IMR-90 (cell line): ENCODE results near the gene MROH2A. TPM values are rescaled to one million over a fixed set of nuclear protein-coding genes. Genes with fewer than 3 reads are reported as not detected.

Source experiments
- ATAC-seq: fragments of 200-7000 bp; cut with Tn5 transposase; 2 replicates; pipeline ENCODE4 v1.9.1; 2020; ENCODE audit warnings: low read depth, mild to moderate bottlenecking, moderate library complexity
- BruUV-seq: library from RNA; stranded (reverse); fragments of 400-500 nt; replicated peaks from 2 replicates; lab custom pipeline; 2021; lab: Mats Ljungman, UMichigan
- CTCF ChIA-PET: fragments of 300-600 bp; formaldehyde crosslinking; extraction: SDS; loops from one replicate; lab custom pipeline; 2021; ENCODE audit warnings: antibody characterized with exemption; lab: Yijun Ruan, JAX
- POLR2A ChIA-PET: fragments of 300-600 bp; sonication (Branson Sonifier 250); formaldehyde crosslinking; loops from one replicate; lab custom pipeline; 2022; ENCODE audit warnings: antibody characterized with exemption; ENCODE audit not compliant: unreplicated experiment; lab: Charles Lee
- DNase-seq: peaks from one replicate; pipeline ENCODE4 v3.0.0; 2013
- H2AFZ ChIP-seq: replicated peaks from 2 replicates; pipeline ENCODE3; 2013; ENCODE audit warnings: low read length, mild to moderate bottlenecking; ENCODE audit not compliant: poor library complexity
- H2AK5ac ChIP-seq: 2 replicates; pipeline ENCODE4 v1.6.1; 2013; ENCODE audit warnings: low read depth, low read length, inconsistent platforms
- H2AK9ac ChIP-seq: replicated peaks from 2 replicates; pipeline ENCODE3; 2013; ENCODE audit warnings: mild to moderate bottlenecking, low read depth, low read length, moderate library complexity; ENCODE audit not compliant: poor library complexity
- H2BK120ac ChIP-seq: 2 replicates; pipeline ENCODE4 v1.6.1; 2013; ENCODE audit warnings: low read depth, low read length, inconsistent platforms
- H2BK15ac ChIP-seq: 3 replicates; pipeline ENCODE4 v1.6.1; 2013; ENCODE audit warnings: low read depth, low read length, inconsistent platforms
- H2BK20ac ChIP-seq: 2 replicates; pipeline ENCODE4 v1.6.1; 2013; ENCODE audit warnings: low read depth, mild to moderate bottlenecking, inconsistent platforms, low read length, moderate library complexity
- H2BK5ac ChIP-seq: 2 replicates; pipeline ENCODE4 v1.6.1; 2013; ENCODE audit warnings: mild to moderate bottlenecking, low read depth, low read length, inconsistent platforms; ENCODE audit not compliant: poor library complexity, severe bottlenecking
- H3K14ac ChIP-seq: replicated peaks from 2 replicates; pipeline ENCODE4 v1.6.1; 2013; ENCODE audit warnings: low read depth, low read length, inconsistent platforms
- H3K18ac ChIP-seq: 2 replicates; pipeline ENCODE4 v1.6.1; 2013; ENCODE audit warnings: low read depth, low read length, control low read depth
- H3K23ac ChIP-seq: 2 replicates; pipeline ENCODE4 v1.6.1; 2013; ENCODE audit warnings: low read depth, low read length, inconsistent platforms
- H3K27ac ChIP-seq: 2 replicates; pipeline ENCODE4 v1.5.1; 2013; ENCODE audit warnings: mild to moderate bottlenecking, control low read depth, low read length; ENCODE audit not compliant: insufficient read depth
- H3K27me3 ChIP-seq: 2 replicates; pipeline ENCODE4 v1.6.1; 2013; ENCODE audit warnings: low read length; ENCODE audit not compliant: control insufficient read depth, insufficient read depth
- H3K36me3 ChIP-seq: 2 replicates; pipeline ENCODE4 v1.6.1; 2013; ENCODE audit warnings: low read length, mixed read lengths; ENCODE audit not compliant: control insufficient read depth, insufficient read depth
- H3K4ac ChIP-seq: 2 replicates; pipeline ENCODE4 v1.6.1; 2013; ENCODE audit warnings: low read depth, low read length, inconsistent platforms
- H3K4me1 ChIP-seq: 2 replicates; pipeline ENCODE4 v1.6.1; 2013; ENCODE audit warnings: low read length, mixed read lengths; ENCODE audit not compliant: control insufficient read depth, insufficient read depth
- H3K4me2 ChIP-seq: 2 replicates; pipeline ENCODE4 v1.6.1; 2013; ENCODE audit warnings: low read depth, mild to moderate bottlenecking, control low read depth, low read length, moderate library complexity
- H3K4me3 ChIP-seq: 2 replicates; pipeline ENCODE4 v1.5.1; 2013; ENCODE audit warnings: low read depth, mild to moderate bottlenecking, control low read depth, low read length, moderate library complexity; ENCODE audit not compliant: insufficient read depth
- H3K56ac ChIP-seq: 2 replicates; pipeline ENCODE4 v1.6.1; 2013; ENCODE audit warnings: low read length, inconsistent platforms; ENCODE audit not compliant: insufficient read depth; ENCODE audit errors: extremely low read depth
- H3K79me1 ChIP-seq, 2 experiments: 2 replicates each; pipeline ENCODE4 v1.6.1; 2013; ENCODE audit warnings: low read length in 2 of 2, inconsistent platforms in 1 of 2, low read depth in 1 of 2
- H3K9ac ChIP-seq: 2 replicates; pipeline ENCODE4 v1.6.1; 2013; ENCODE audit warnings: low read depth, low read length, control low read depth
- H3K9me1 ChIP-seq: 2 replicates; pipeline ENCODE4 v1.6.1; 2013; ENCODE audit warnings: low read length, inconsistent platforms; ENCODE audit not compliant: insufficient read depth
- H3K9me3 ChIP-seq: 2 replicates; pipeline ENCODE4 v1.6.1; 2013; ENCODE audit warnings: low read length; ENCODE audit not compliant: control insufficient read depth, insufficient read depth
- H4K20me1 ChIP-seq: 2 replicates; pipeline ENCODE4 v1.6.1; 2013; ENCODE audit warnings: low read length, inconsistent platforms; ENCODE audit not compliant: insufficient read depth
- H4K5ac ChIP-seq: 2 replicates; pipeline ENCODE4 v1.6.1; 2013; ENCODE audit warnings: mild to moderate bottlenecking, low read depth, low read length, control low read depth
- H4K8ac ChIP-seq, 2 experiments: 2 replicates each; pipeline ENCODE4 v1.6.1; 2013; ENCODE audit warnings: low read depth in 2 of 2, low read length in 2 of 2, control low read depth in 1 of 2, inconsistent platforms in 1 of 2
- H4K91ac ChIP-seq: 2 replicates; pipeline ENCODE4 v1.6.1; 2013; ENCODE audit warnings: low read depth, low read length, inconsistent platforms; ENCODE audit not compliant: insufficient read depth
- CEBPB ChIP-seq: IDR thresholded peaks from 2 replicates; pipeline ENCODE4 v1.6.1; 2012; ENCODE audit warnings: low read depth, low read length, improper control_type of control experiment
- MAFK ChIP-seq: IDR thresholded peaks from 2 replicates; pipeline ENCODE4 v1.6.1; 2012; ENCODE audit warnings: low read depth, low read length, improper control_type of control experiment
- WGBS, 2 experiments: methylation state at CpG; one replicate each; pipeline versions ENCODE4 v1.1.5 to v1.1.7; 2013; ENCODE audit warnings: missing lambda C conversion rate in 2 of 2; ENCODE audit not compliant: insufficient read length in 1 of 2; ENCODE audit errors: extremely low coverage in 2 of 2; 5-methylcytosine and 5-hydroxymethylcytosine counted together
- dilution Hi-C: fragments of 300-500 bp; cut with HindIII; formaldehyde crosslinking; loops from one replicate; pipeline ENCODE4 v1.14.3; 2018; ENCODE audit warnings: low sequenced_read_pairs; ENCODE audit not compliant: unreplicated experiment
- in situ Hi-C: fragments of 300-500 bp; cut with MboI; formaldehyde crosslinking; loops from 3 replicates; pipeline ENCODE4 v1.14.3; 2019; ENCODE audit warnings: low sequenced_read_pairs, inconsistent platforms, mixed read lengths
- intact Hi-C: fragments of 100-400 bp; cut with micrococcal nuclease; formaldehyde crosslinking; loops from 2 replicates; pipeline ENCODE4 v1.10.0; 2022
- polyA plus RNA-seq, 3 experiments: library from polyadenylated mRNA; depleted of rRNA; stranded (reverse); fragments of >200 nt; gene quantifications; 2 replicates each; pipeline ENCODE4 v1.2.3, GENCODE V29; 2012; ENCODE audit warnings: low replicate concordance in 1 of 3
- total RNA-seq: library from RNA; depleted of rRNA; stranded (reverse); fragments of >200 nt; gene quantifications from 2 replicates; pipeline ENCODE4 v1.2.3, GENCODE V29; 2012
- TF ChIP-seq, protein P1 (sequence below): fragments of 150-350 bp; IDR thresholded peaks from 2 replicates; pipeline ENCODE4 v1.6.1; 2016; ENCODE audit warnings: low read depth, mild to moderate bottlenecking, low read length, moderate library complexity, borderline replicate concordance

MROH2A gene
- total and polyA plus RNA-seq, 2 of the 4 experiments (the other 2 are of a cell fraction): not detected

DNA sequence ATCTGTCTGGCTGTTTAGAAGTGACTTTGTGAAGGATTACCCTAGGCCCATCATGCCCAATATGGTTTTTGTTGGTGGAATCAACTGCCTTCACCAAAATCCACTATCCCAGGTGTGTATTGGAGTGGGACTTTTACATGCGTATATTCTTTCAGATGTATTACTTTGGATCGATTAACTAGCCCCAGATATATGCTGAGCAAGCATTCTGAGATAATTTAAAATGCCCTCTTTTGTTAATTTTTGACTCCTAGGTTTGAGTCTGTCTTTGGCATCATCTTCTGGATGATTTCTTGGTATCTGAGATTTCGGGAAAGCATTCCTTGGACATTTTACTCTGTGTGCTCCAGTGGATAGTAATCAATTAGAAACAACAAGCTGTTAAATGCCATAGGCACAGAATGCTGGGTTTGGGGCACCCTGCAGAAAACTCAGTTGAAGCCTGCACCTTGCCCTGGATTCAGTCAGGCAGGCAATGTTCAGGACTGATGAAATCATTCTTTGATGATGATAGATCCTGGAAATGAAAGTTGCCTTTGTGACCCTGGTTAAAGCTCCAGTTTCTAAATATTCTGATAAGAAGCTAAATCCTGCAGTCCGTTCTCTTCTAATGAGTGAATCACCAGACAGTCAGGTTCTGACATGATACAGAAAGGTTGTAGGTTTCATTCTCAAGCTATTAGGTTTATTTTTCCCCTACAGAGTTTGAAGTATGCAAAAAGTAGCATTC lies 16.9 kb upstream of the MROH2A start:
- TF ChIP-seq MAFK (peak; percentile 91), CEBPB (peak; percentile 22; the same call in 1 of the 2 replicates)
- TF ChIP-seq, protein P1, sequence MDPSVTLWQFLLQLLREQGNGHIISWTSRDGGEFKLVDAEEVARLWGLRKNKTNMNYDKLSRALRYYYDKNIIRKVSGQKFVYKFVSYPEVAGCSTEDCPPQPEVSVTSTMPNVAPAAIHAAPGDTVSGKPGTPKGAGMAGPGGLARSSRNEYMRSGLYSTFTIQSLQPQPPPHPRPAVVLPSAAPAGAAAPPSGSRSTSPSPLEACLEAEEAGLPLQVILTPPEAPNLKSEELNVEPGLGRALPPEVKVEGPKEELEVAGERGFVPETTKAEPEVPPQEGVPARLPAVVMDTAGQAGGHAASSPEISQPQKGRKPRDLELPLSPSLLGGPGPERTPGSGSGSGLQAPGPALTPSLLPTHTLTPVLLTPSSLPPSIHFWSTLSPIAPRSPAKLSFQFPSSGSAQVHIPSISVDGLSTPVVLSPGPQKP: no peak
- H3K9me1 ChIP-seq: 0 out of 2 replicates have a peak, but pooled peaks cover 5% of the 10 kb centered on the region
- ChIA-PET CTCF (interaction anchor here (0.6 to 0.7 kb wide), 3 partner anchors 26 to 1068 kb away, joined by 3 to 7 read pairs (median 5); no protein-coding TSS in a partner anchor), POLR2A (no interaction called here)
- no peak overlapping the region for H2BK5ac ChIP-seq
- BruUV-seq: no TSS peak
- H3K4me2 ChIP-seq: peak overlapping the region; percentile 5; the same call in 1 of the 2 replicates
- no peak overlapping the region for H3K23ac ChIP-seq
- H2BK120ac ChIP-seq: peak overlapping the region; percentile 65
- H3K9me3 ChIP-seq: no peaks in the 10 kb centered on the region
- H2BK20ac ChIP-seq: peak overlapping the region; percentile 68; the same call in 1 of the 2 replicates
- H3K27me3 ChIP-seq: no peaks in the 10 kb centered on the region
- no peak overlapping the region for H3K4ac ChIP-seq
- no peak overlapping the region for H4K5ac ChIP-seq
- H2AFZ ChIP-seq: no peak overlapping the region
- no peak overlapping the region for H2BK15ac ChIP-seq
- peak overlapping the region; percentile 30 for H4K91ac ChIP-seq
- H3K36me3 ChIP-seq: no peaks in the 10 kb centered on the region
- H3K4me3 ChIP-seq: no peak overlapping the region
- H2AK9ac ChIP-seq: no peak overlapping the region
- H3K27ac ChIP-seq: no peak overlapping the region
- in situ Hi-C loops: no loop called here
- peak overlapping the region; percentile 57; the same call in 1 of the 2 replicates for H3K14ac ChIP-seq
- no peaks in the 10 kb centered on the region for H3K79me1 ChIP-seq
- 50% methylated on average over 1 of the region's 4 CpGs; no CpG with 5 or more reads in 1 of the 2 experiments for WGBS, 2 experiments
- H3K9ac ChIP-seq: no peak overlapping the region
- peaks cover 16% of the 10 kb centered on the region for H3K4me1 ChIP-seq
- no peak overlapping the region for H3K56ac ChIP-seq
- peak overlapping the region; percentile 19; the same call in 1 of the 2 replicates for H3K18ac ChIP-seq
- dilution Hi-C loops: no loop called here
- DNase-seq (peak; percentile 75), ATAC-seq (peak; percentile 42; the same call in 1 of the 2 replicates)
- intact Hi-C loops: no loop called here
- no peaks in the 10 kb centered on the region for H4K20me1 ChIP-seq
- no peak overlapping the region for H2AK5ac ChIP-seq
- H4K8ac ChIP-seq: 0 out of 4 replicates have a peak overlapping the region, but pooled peaks of 1 of the 2 experiments have one; percentile 8
